K562 (cell line): ENCODE results near the gene PPP1CA. TPM values are rescaled to one million over a fixed set of nuclear protein-coding genes. Genes with fewer than 3 reads are reported as not detected.

ENCODE experiments used
- ATAC-seq: fragments of 200-7000 bp; cut with Tn5 transposase; 3 replicates; pipeline ENCODE4 v1.9.1; 2020; ENCODE audit warnings: moderate library complexity
- BruUV-seq: library from RNA; stranded (reverse); fragments of 400-500 nt; replicated peaks from 2 replicates; lab custom pipeline; 2021; lab: Mats Ljungman, UMichigan
- CTCF ChIA-PET: fragments of 300-600 bp; formaldehyde crosslinking; extraction: SDS; loops from one replicate; lab custom pipeline; 2021; ENCODE audit warnings: low intra/inter-chr PET ratio; lab: Yijun Ruan, JAX
- POLR2A ChIA-PET: fragments of 300-600, 350-650 bp; sonication (Branson Sonifier 250); formaldehyde crosslinking; extraction: SDS; loops from one replicate; lab custom pipeline; 2021; ENCODE audit warnings: antibody characterized with exemption, inconsistent platforms; lab: Yijun Ruan, JAX
- DNase-seq, 4 experiments: peaks; one replicate each; pipeline versions ENCODE4 v3.0.0 to v3.0.0-alpha.2; 2011 to 2018; ENCODE audit warnings: low spot score in 3 of 4, mixed read lengths in 3 of 4; ENCODE audit errors: extremely low read depth in 1 of 4
- FAIRE-seq: peaks from 2 replicates; lab custom pipeline; 2011; peaks lifted over from hg19 to GRCh38; lab: Jason Lieb, UNC
- H2AFZ ChIP-seq: 2 replicates; pipeline ENCODE4 v1.6.0; 2011; ENCODE audit warnings: low read depth, low read length, control low read depth, inconsistent platforms
- H3K27ac ChIP-seq: fragments of 200-600 bp; 3 replicates; pipeline ENCODE4 v1.8.0; 2011; ENCODE audit warnings: low read depth, mild to moderate bottlenecking, control low read depth, inconsistent platforms, low read length, moderate library complexity, mixed read lengths; ENCODE audit errors: extremely low read depth
- H3K27me3 ChIP-seq, 2 experiments: fragments of 300-600 bp in 1 of 2; 2 replicates in 1 of 2; 3 replicates in 1 of 2; pipeline versions ENCODE4 v1.6.0 to v1.8.0; 2011; ENCODE audit warnings: inconsistent platforms in 2 of 2, low read length in 2 of 2, mild to moderate bottlenecking in 1 of 2, mixed read lengths in 1 of 2, moderate library complexity in 1 of 2; ENCODE audit not compliant: control insufficient read depth in 2 of 2, insufficient read depth in 2 of 2
- H3K36me3 ChIP-seq: fragments of 300-600 bp; 3 replicates; pipeline ENCODE4 v1.8.0; 2011; ENCODE audit warnings: mild to moderate bottlenecking, low read length, inconsistent platforms; ENCODE audit not compliant: control insufficient read depth, insufficient read depth
- H3K4me1 ChIP-seq, 2 experiments: fragments of 200-600 bp in 1 of 2; replicated peaks in 1 of 2; 2 replicates in 1 of 2; 3 replicates in 1 of 2; pipeline versions ENCODE4 v1.5.1 to v1.8.0; 2011; ENCODE audit warnings: inconsistent platforms in 2 of 2, low read length in 2 of 2, mild to moderate bottlenecking in 1 of 2, mixed read lengths in 1 of 2, moderate library complexity in 1 of 2; ENCODE audit not compliant: control insufficient read depth in 2 of 2, insufficient read depth in 2 of 2
- H3K4me2 ChIP-seq: 2 replicates; pipeline ENCODE4 v1.6.1; 2011; ENCODE audit warnings: low read length, control low read depth, inconsistent platforms, mixed read lengths; ENCODE audit not compliant: insufficient read depth
- H3K4me3 ChIP-seq: fragments of 200-600 bp; sonication (generic), shearing (Covaris generic); 2 replicates; pipeline ENCODE4 v1.5.1; 2016; ENCODE audit warnings: control low read depth, inconsistent platforms
- H3K79me2 ChIP-seq: fragments of 200-600 bp; 3 replicates; pipeline ENCODE4 v1.8.0; 2011; ENCODE audit warnings: low read length, inconsistent platforms; ENCODE audit not compliant: control insufficient read depth, insufficient read depth
- H3K9ac ChIP-seq, 2 experiments: 2 replicates each; pipeline versions ENCODE4 v1.6.0 to v1.6.1; 2011; ENCODE audit warnings: low read depth in 2 of 2, low read length in 2 of 2, control low read depth in 1 of 2, inconsistent platforms in 1 of 2, mild to moderate bottlenecking in 1 of 2, mixed read lengths in 1 of 2; ENCODE audit not compliant: insufficient read depth in 1 of 2
- H3K9me1 ChIP-seq: one replicate; pipeline ENCODE4 v1.6.0; 2011; ENCODE audit warnings: inconsistent platforms, mild to moderate bottlenecking, low read length, moderate library complexity; ENCODE audit not compliant: control insufficient read depth, insufficient read depth
- H3K9me3 ChIP-seq: replicated peaks from 2 replicates; pipeline ENCODE4 v1.5.1; 2011; ENCODE audit warnings: low read depth, low read length, inconsistent platforms; ENCODE audit not compliant: control insufficient read depth, insufficient read depth
- H4K20me1 ChIP-seq: replicated peaks from 2 replicates; pipeline ENCODE4 v1.6.1; 2011; ENCODE audit warnings: low read length, inconsistent platforms, mixed read lengths; ENCODE audit not compliant: control insufficient read depth, insufficient read depth
- CBX5 ChIP-seq: IDR thresholded peaks from 2 replicates; pipeline ENCODE4 v1.6.1; 2014; ENCODE audit warnings: low read depth, borderline replicate concordance
- CREB3 ChIP-seq: fragments of 450-650 bp; conservative IDR thresholded peaks from 2 replicates; pipeline ENCODE4 v1.6.1; 2016; ENCODE audit warnings: missing genetic modification characterization, low read depth, mild to moderate bottlenecking, missing compliant biosample characterization, moderate library complexity
- ELF1 ChIP-seq: fragments of 200-800 bp; sonication (Bioruptor generic); IDR thresholded peaks from 2 replicates; pipeline ENCODE4 v1.6.1; 2016; ENCODE audit warnings: missing genetic modification characterization, missing compliant biosample characterization
- GMEB1 ChIP-seq: fragments of 250-450 bp; sonication (Bioruptor Pico); IDR thresholded peaks from 2 replicates; pipeline ENCODE4 v1.4.0; 2020; ENCODE audit warnings: mild to moderate bottlenecking
- MBD1 ChIP-seq: fragments of 250-450 bp; sonication (Bioruptor Pico); IDR thresholded peaks from 2 replicates; pipeline ENCODE4 v1.8.0; 2022; ENCODE audit warnings: inconsistent platforms
- MBD2 ChIP-seq: sonication (generic); IDR thresholded peaks from 2 replicates; pipeline ENCODE4 v1.6.1; 2016; ENCODE audit warnings: low read depth, borderline replicate concordance
- MNT ChIP-seq, 2 experiments: fragments of 450-650 bp; conservative IDR thresholded peaks; 2 replicates each; pipeline ENCODE4 v1.6.1; 2017; ENCODE audit warnings: mild to moderate bottlenecking in 2 of 2, moderate library complexity in 2 of 2
- MYBL2 ChIP-seq, 2 experiments: fragments of 450-650 bp in 1 of 2; sonication (generic) in 1 of 2; formaldehyde crosslinking in 1 of 2; IDR thresholded peaks; 2 replicates each; pipeline versions ENCODE4 v1.6.1 to v1.8.1; 2017 to 2022; ENCODE audit warnings: borderline replicate concordance in 1 of 2, inconsistent platforms in 1 of 2, low read depth in 1 of 2, mild to moderate bottlenecking in 1 of 2, missing genetic modification reagents in 1 of 2, moderate library complexity in 1 of 2
- TCF7 ChIP-seq: sonication (generic); IDR thresholded peaks from 2 replicates; pipeline ENCODE4 v1.6.1; 2016; ENCODE audit warnings: antibody characterized with exemption, borderline replicate concordance
- TCF7L2 ChIP-seq: fragments of 150-350 bp; IDR thresholded peaks from 2 replicates; pipeline ENCODE4 v1.6.1; 2016; ENCODE audit warnings: low read depth, mild to moderate bottlenecking, low read length, moderate library complexity
- ZBTB12 ChIP-seq: fragments of 250-450 bp; sonication (Bioruptor Pico); IDR thresholded peaks from 2 replicates; pipeline ENCODE4 v1.4.0; 2020
- ZNF3 ChIP-seq: fragments of 250-450 bp; sonication (Bioruptor Pico); IDR thresholded peaks from 2 replicates; pipeline ENCODE4 v1.5.0; 2021; ENCODE audit warnings: mild to moderate bottlenecking, moderate library complexity
- ZNF511 ChIP-seq: sonication (generic); formaldehyde crosslinking; IDR thresholded peaks from 2 replicates; pipeline ENCODE4 v1.8.0; 2022; ENCODE audit warnings: mild to moderate bottlenecking, missing genetic modification reagents
- ZNF583 ChIP-seq: fragments of 250-450 bp; sonication (Bioruptor Pico); IDR thresholded peaks from 2 replicates; pipeline ENCODE4 v1.4.0; 2020
- WGBS: fragments of 100-300 bp; shearing (Covaris generic); methylation state at CpG from one replicate; pipeline ENCODE4 v1.1.6; 2016; ENCODE audit warnings: low coverage, mixed read lengths; ENCODE audit not compliant: insufficient coverage; ENCODE audit errors: missing lambda C conversion rate; 5-methylcytosine and 5-hydroxymethylcytosine counted together
- in situ Hi-C: fragments of 300-500 bp; cut with MboI; formaldehyde crosslinking; loops from 4 replicates; pipeline ENCODE4 v1.15.0; 2018; ENCODE audit warnings: inconsistent platforms, mixed read lengths
- intact Hi-C: fragments of 100-400 bp; cut with micrococcal nuclease; formaldehyde crosslinking; loops from 2 replicates; pipeline ENCODE4 v1.14.2; 2022
- polyA plus RNA-seq, 8 experiments: library from polyadenylated mRNA; depleted of rRNA in 4 of 8; stranded (reverse) in 5 of 8; unstranded in 3 of 8; fragments of >200 nt; fragmentation: Nextera tagmentation in 2 of 8; fragmentation: Illumina TruSeq in 1 of 8; extraction: Ambion mirVana in 2 of 8; extraction: Trizol in 1 of 8; gene quantifications; 2 replicates each; pipeline versions ENCODE4 v1.2.1 to v1.2.3, GENCODE V29; 2011 to 2014; ENCODE audit warnings: inconsistent platforms in 1 of 8, missing spikeins in 1 of 8
- total RNA-seq, 7 experiments: library from RNA; depleted of rRNA in 6 of 7; stranded (reverse); fragments of >200 nt in 6 of 7; fragmentation: Illumina TruSeq in 2 of 7; extraction: Trizol in 2 of 7; gene quantifications; 2 replicates each; pipeline versions ENCODE4 v1.2.1 to v1.2.3, GENCODE V29; 2011 to 2021; ENCODE audit warnings: low replicate concordance in 1 of 7

Gene PPP1CA
- total and polyA plus RNA-seq, 9 of the 15 experiments (the other 6 are each of a cell fraction or from before 2014, with no cell fraction given) = 18.2 to 242 (median 188) TPM

GRCh38 chr11:67368621-67369020, 33.0 kb downstream of the PPP1CA start:
- TF ChIP-seq MNT (conservative IDR thresholded peaks at IDR 0.05) (no peak), MBD1 (CRISPR knock-in tag) (no peak), GMEB1 (no peak), ZNF511 (CRISPR knock-in tag) (no peak), CBX5 (no peak), TCF7L2 (no peak), MYBL2 (IDR thresholded peaks at IDR 0.05; ENCODE audit: low read depth) (no peak), MYBL2 (CRISPR knock-in tag; IDR thresholded peaks at IDR 0.05; ENCODE audit: borderline replicate concordance) (no peak), CREB3 (tag) (no peak), ZNF583 (no peak), MBD2 (no peak), TCF7 (no peak), ELF1 (tag) (no peak), ZNF3 (CRISPR knock-in tag) (no peak), ZBTB12 (CRISPR knock-in tag) (no peak)
- no peak overlapping the region for H3K4me3 ChIP-seq
- H3K27me3 ChIP-seq = no peaks in the 10 kb centered on the region
- peaks cover 28 to 70% of the 10 kb centered on the region in 2 experiments for H3K4me1 ChIP-seq
- intact Hi-C loops = no loop called here
- H3K27ac ChIP-seq = no peak overlapping the region
- ATAC-seq (no peak), DNase-seq (no peak), FAIRE-seq (no peak)
- WGBS = 65% methylated on average over 3 of the region's 3 CpGs
- no peak overlapping the region for H3K9ac ChIP-seq
- ChIA-PET CTCF (no interaction called here), POLR2A (interaction anchor here (0.6 to 1.3 kb wide), 3 partner anchors 9 to 86 kb away, joined by 3 to 5 read pairs (median 5); no protein-coding TSS in a partner anchor)
- in situ Hi-C loops = no loop called here
- peaks cover 5% of the 10 kb centered on the region; the same call in 1 of the 3 replicates for H3K36me3 ChIP-seq
- no peaks in the 10 kb centered on the region for H3K9me1 ChIP-seq
- no peak overlapping the region for H3K4me2 ChIP-seq
- H4K20me1 ChIP-seq = no peaks in the 10 kb centered on the region
- BruUV-seq = no TSS peak
- peaks cover 29% of the 10 kb centered on the region; the same call in 1 of the 3 replicates for H3K79me2 ChIP-seq
- H2AFZ ChIP-seq = no peak overlapping the region
- no peaks in the 10 kb centered on the region for H3K9me3 ChIP-seq
